IMR-90 (cell line): ENCODE measurements around the gene SIN3B. TPM values are rescaled to one million over a fixed set of nuclear protein-coding genes. Genes with fewer than 3 reads are reported as not detected.

Source experiments
- ATAC-seq: fragments of 200-7000 bp; cut with Tn5 transposase; 2 replicates; pipeline ENCODE4 v1.9.1; 2020; ENCODE audit warnings: low read depth, mild to moderate bottlenecking, moderate library complexity
- BruUV-seq: library from RNA; stranded (reverse); fragments of 400-500 nt; replicated peaks from 2 replicates; lab custom pipeline; 2021; lab: Mats Ljungman, UMichigan
- CTCF ChIA-PET: fragments of 300-600 bp; formaldehyde crosslinking; extraction: SDS; loops from one replicate; lab custom pipeline; 2021; ENCODE audit warnings: antibody characterized with exemption; lab: Yijun Ruan, JAX
- POLR2A ChIA-PET: fragments of 300-600 bp; sonication (Branson Sonifier 250); formaldehyde crosslinking; loops from one replicate; lab custom pipeline; 2022; ENCODE audit warnings: antibody characterized with exemption; ENCODE audit not compliant: unreplicated experiment; lab: Charles Lee
- DNase-seq: peaks from one replicate; pipeline ENCODE4 v3.0.0; 2013
- H2AFZ ChIP-seq: replicated peaks from 2 replicates; pipeline ENCODE3; 2013; ENCODE audit warnings: low read length, mild to moderate bottlenecking; ENCODE audit not compliant: poor library complexity
- H2AK5ac ChIP-seq: 2 replicates; pipeline ENCODE4 v1.6.1; 2013; ENCODE audit warnings: low read depth, low read length, inconsistent platforms
- H2AK9ac ChIP-seq: replicated peaks from 2 replicates; pipeline ENCODE3; 2013; ENCODE audit warnings: mild to moderate bottlenecking, low read depth, low read length, moderate library complexity; ENCODE audit not compliant: poor library complexity
- H2BK120ac ChIP-seq: 2 replicates; pipeline ENCODE4 v1.6.1; 2013; ENCODE audit warnings: low read depth, low read length, inconsistent platforms
- H2BK15ac ChIP-seq: 3 replicates; pipeline ENCODE4 v1.6.1; 2013; ENCODE audit warnings: low read depth, low read length, inconsistent platforms
- H2BK20ac ChIP-seq: 2 replicates; pipeline ENCODE4 v1.6.1; 2013; ENCODE audit warnings: low read depth, mild to moderate bottlenecking, inconsistent platforms, low read length, moderate library complexity
- H2BK5ac ChIP-seq: 2 replicates; pipeline ENCODE4 v1.6.1; 2013; ENCODE audit warnings: mild to moderate bottlenecking, low read depth, low read length, inconsistent platforms; ENCODE audit not compliant: poor library complexity, severe bottlenecking
- H3K14ac ChIP-seq: replicated peaks from 2 replicates; pipeline ENCODE4 v1.6.1; 2013; ENCODE audit warnings: low read depth, low read length, inconsistent platforms
- H3K18ac ChIP-seq: 2 replicates; pipeline ENCODE4 v1.6.1; 2013; ENCODE audit warnings: low read depth, low read length, control low read depth
- H3K23ac ChIP-seq: 2 replicates; pipeline ENCODE4 v1.6.1; 2013; ENCODE audit warnings: low read depth, low read length, inconsistent platforms
- H3K27ac ChIP-seq: 2 replicates; pipeline ENCODE4 v1.5.1; 2013; ENCODE audit warnings: mild to moderate bottlenecking, control low read depth, low read length; ENCODE audit not compliant: insufficient read depth
- H3K27me3 ChIP-seq: 2 replicates; pipeline ENCODE4 v1.6.1; 2013; ENCODE audit warnings: low read length; ENCODE audit not compliant: control insufficient read depth, insufficient read depth
- H3K36me3 ChIP-seq: 2 replicates; pipeline ENCODE4 v1.6.1; 2013; ENCODE audit warnings: low read length, mixed read lengths; ENCODE audit not compliant: control insufficient read depth, insufficient read depth
- H3K4ac ChIP-seq: 2 replicates; pipeline ENCODE4 v1.6.1; 2013; ENCODE audit warnings: low read depth, low read length, inconsistent platforms
- H3K4me1 ChIP-seq: 2 replicates; pipeline ENCODE4 v1.6.1; 2013; ENCODE audit warnings: low read length, mixed read lengths; ENCODE audit not compliant: control insufficient read depth, insufficient read depth
- H3K4me2 ChIP-seq: 2 replicates; pipeline ENCODE4 v1.6.1; 2013; ENCODE audit warnings: low read depth, mild to moderate bottlenecking, control low read depth, low read length, moderate library complexity
- H3K4me3 ChIP-seq: 2 replicates; pipeline ENCODE4 v1.5.1; 2013; ENCODE audit warnings: low read depth, mild to moderate bottlenecking, control low read depth, low read length, moderate library complexity; ENCODE audit not compliant: insufficient read depth
- H3K56ac ChIP-seq: 2 replicates; pipeline ENCODE4 v1.6.1; 2013; ENCODE audit warnings: low read length, inconsistent platforms; ENCODE audit not compliant: insufficient read depth; ENCODE audit errors: extremely low read depth
- H3K79me1 ChIP-seq, 2 experiments: 2 replicates each; pipeline ENCODE4 v1.6.1; 2013; ENCODE audit warnings: low read length in 2 of 2, inconsistent platforms in 1 of 2, low read depth in 1 of 2
- H3K9ac ChIP-seq: 2 replicates; pipeline ENCODE4 v1.6.1; 2013; ENCODE audit warnings: low read depth, low read length, control low read depth
- H3K9me1 ChIP-seq: 2 replicates; pipeline ENCODE4 v1.6.1; 2013; ENCODE audit warnings: low read length, inconsistent platforms; ENCODE audit not compliant: insufficient read depth
- H3K9me3 ChIP-seq: 2 replicates; pipeline ENCODE4 v1.6.1; 2013; ENCODE audit warnings: low read length; ENCODE audit not compliant: control insufficient read depth, insufficient read depth
- H4K20me1 ChIP-seq: 2 replicates; pipeline ENCODE4 v1.6.1; 2013; ENCODE audit warnings: low read length, inconsistent platforms; ENCODE audit not compliant: insufficient read depth
- H4K5ac ChIP-seq: 2 replicates; pipeline ENCODE4 v1.6.1; 2013; ENCODE audit warnings: mild to moderate bottlenecking, low read depth, low read length, control low read depth
- H4K8ac ChIP-seq, 2 experiments: 2 replicates each; pipeline ENCODE4 v1.6.1; 2013; ENCODE audit warnings: low read depth in 2 of 2, low read length in 2 of 2, control low read depth in 1 of 2, inconsistent platforms in 1 of 2
- H4K91ac ChIP-seq: 2 replicates; pipeline ENCODE4 v1.6.1; 2013; ENCODE audit warnings: low read depth, low read length, inconsistent platforms; ENCODE audit not compliant: insufficient read depth
- CEBPB ChIP-seq: IDR thresholded peaks from 2 replicates; pipeline ENCODE4 v1.6.1; 2012; ENCODE audit warnings: low read depth, low read length, improper control_type of control experiment
- RAD21 ChIP-seq: IDR thresholded peaks from 2 replicates; pipeline ENCODE4 v1.6.1; 2012; ENCODE audit warnings: low read length, improper control_type of control experiment
- WGBS, 2 experiments: methylation state at CpG; one replicate each; pipeline versions ENCODE4 v1.1.5 to v1.1.7; 2013; ENCODE audit warnings: missing lambda C conversion rate in 2 of 2; ENCODE audit not compliant: insufficient read length in 1 of 2; ENCODE audit errors: extremely low coverage in 2 of 2; 5-methylcytosine and 5-hydroxymethylcytosine counted together
- dilution Hi-C: fragments of 300-500 bp; cut with HindIII; formaldehyde crosslinking; loops from one replicate; pipeline ENCODE4 v1.14.3; 2018; ENCODE audit warnings: low sequenced_read_pairs; ENCODE audit not compliant: unreplicated experiment
- in situ Hi-C: fragments of 300-500 bp; cut with MboI; formaldehyde crosslinking; loops from 3 replicates; pipeline ENCODE4 v1.14.3; 2019; ENCODE audit warnings: low sequenced_read_pairs, inconsistent platforms, mixed read lengths
- intact Hi-C: fragments of 100-400 bp; cut with micrococcal nuclease; formaldehyde crosslinking; loops from 2 replicates; pipeline ENCODE4 v1.10.0; 2022
- polyA plus RNA-seq, 3 experiments: library from polyadenylated mRNA; depleted of rRNA; stranded (reverse); fragments of >200 nt; gene quantifications; 2 replicates each; pipeline ENCODE4 v1.2.3, GENCODE V29; 2012; ENCODE audit warnings: low replicate concordance in 1 of 3
- total RNA-seq: library from RNA; depleted of rRNA; stranded (reverse); fragments of >200 nt; gene quantifications from 2 replicates; pipeline ENCODE4 v1.2.3, GENCODE V29; 2012

The SIN3B gene
- total and polyA plus RNA-seq, 2 of the 4 experiments (the other 2 are of a cell fraction): 7.9 to 40.0 TPM

DNA sequence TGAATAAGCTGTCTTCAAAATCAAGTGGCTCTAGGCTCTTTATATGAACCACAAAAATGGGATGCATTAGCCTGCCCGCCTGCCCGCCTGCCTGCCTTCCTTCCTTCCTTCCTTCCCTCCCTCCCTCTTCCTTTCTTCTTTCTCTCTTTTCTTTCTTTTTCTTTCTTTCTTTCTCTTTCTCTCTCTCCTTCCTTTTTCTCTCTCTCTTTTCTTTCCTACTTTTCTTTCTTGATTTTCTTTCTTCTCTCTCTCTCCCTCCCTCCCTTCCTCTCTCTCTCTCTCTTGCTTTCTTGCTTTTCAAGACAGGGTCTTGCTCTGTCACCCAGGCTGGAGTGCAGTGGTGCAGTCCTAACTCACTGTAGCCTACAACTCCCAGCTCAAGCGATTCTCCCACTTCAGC, 86.5 kb downstream of the SIN3B start:
- no TSS peak for BruUV-seq
- ATAC-seq (no peak), DNase-seq (no peak)
- Histone ChIP-seq H2AK5ac (no peak overlapping the region), H3K27me3 (no peaks in the 10 kb centered on the region; the same call in 1 of the 2 replicates), H3K9me3 (peaks cover 30% of the 10 kb centered on the region), H3K36me3 (no peaks in the 10 kb centered on the region), H3K56ac (no peak overlapping the region), H3K4me2 (no peak overlapping the region), H3K4me3 (no peak overlapping the region), H4K5ac (no peak overlapping the region), H4K8ac (no peak overlapping the region), H3K4ac (no peak overlapping the region), H2BK120ac (no peak overlapping the region), H4K20me1 (no peaks in the 10 kb centered on the region), H3K4me1 (no peaks in the 10 kb centered on the region), H2AFZ (no peak overlapping the region), H3K27ac (no peak overlapping the region), H3K23ac (no peak overlapping the region), H3K9me1 (no peaks in the 10 kb centered on the region), H2BK5ac (no peak overlapping the region), H4K91ac (no peak overlapping the region), H3K79me1 (no peaks in the 10 kb centered on the region), H3K9ac (no peak overlapping the region), H2AK9ac (no peak overlapping the region), H3K18ac (no peak overlapping the region), H3K14ac (no peak overlapping the region), H2BK20ac (no peak overlapping the region), H2BK15ac (no peak overlapping the region)
- 80% methylated on average over 1 of the region's 3 CpGs; no CpG with 5 or more reads in 1 of the 2 experiments for WGBS, 2 experiments
- intact Hi-C loops (no loop called here), in situ Hi-C loops (no loop called here), dilution Hi-C loops (no loop called here)
- ChIA-PET POLR2A (no interaction called here), CTCF (no interaction called here)
- TF ChIP-seq CEBPB (no peak), RAD21 (no peak)
